HEK293 (cell line): ENCODE data around the gene CAP2.

Experiments used
- CTCF ChIA-PET: fragments of 350-600 bp; formaldehyde crosslinking; extraction: SDS; loops from one replicate; lab custom pipeline; 2021; ENCODE audit warnings: antibody characterized with exemption; lab: Yijun Ruan, JAX
- POLR2A ChIA-PET: fragments of 300-600 bp; formaldehyde crosslinking; extraction: SDS; loops from one replicate; lab custom pipeline; 2020; ENCODE audit warnings: antibody characterized with exemption, inconsistent platforms; lab: Yijun Ruan, JAX
- H3K27ac ChIP-seq: fragments of 200-500 bp; sonication (Bioruptor generic); 2 replicates; pipeline ENCODE4 v1.5.1; 2014; ENCODE audit warnings: low read depth, low read length, control low read depth, inconsistent platforms; ENCODE audit errors: extremely low read depth
- H3K36me3 ChIP-seq, 2 experiments: fragments of 200-500 bp in 1 of 2; sonication (Bioruptor generic) in 1 of 2; 1 replicate in 1 of 2; 2 replicates in 1 of 2; pipeline ENCODE4 v1.5.1; 2014 to 2017; ENCODE audit warnings: inconsistent platforms in 2 of 2, low read length in 2 of 2; ENCODE audit not compliant: control insufficient read depth in 2 of 2, insufficient read depth in 1 of 2
- H3K4me1 ChIP-seq: fragments of 200-500 bp; sonication (Bioruptor generic); 2 replicates; pipeline ENCODE4 v1.5.1; 2014; ENCODE audit warnings: mild to moderate bottlenecking, low read length, inconsistent platforms; ENCODE audit not compliant: control insufficient read depth, insufficient read depth
- H3K4me3 ChIP-seq: 2 replicates; pipeline ENCODE4 v1.5.1; 2011; ENCODE audit warnings: low read depth, mild to moderate bottlenecking, control low read depth, low read length, moderate library complexity
- H3K9me3 ChIP-seq: fragments of 200-500 bp; sonication (Bioruptor generic); 2 replicates; pipeline ENCODE4 v1.5.1; 2014; ENCODE audit warnings: low read depth, low read length, inconsistent platforms; ENCODE audit not compliant: control insufficient read depth, insufficient read depth
- BCL11B ChIP-seq: fragments of 450-650 bp; formaldehyde crosslinking; IDR thresholded peaks from 2 replicates; pipeline ENCODE4 v1.5.1; 2016; ENCODE audit warnings: low read depth, missing biosample characterization, missing genetic modification characterization
- FEZF1 ChIP-seq: fragments of 450-650 bp; formaldehyde crosslinking; IDR thresholded peaks from 2 replicates; pipeline ENCODE4 v1.5.1; 2016; ENCODE audit warnings: missing biosample characterization, missing genetic modification characterization
- GLIS2 ChIP-seq: fragments of 450-650 bp; formaldehyde crosslinking; IDR thresholded peaks from 2 replicates; pipeline ENCODE4 v1.5.1; 2016; ENCODE audit warnings: missing biosample characterization, missing genetic modification characterization
- MYNN ChIP-seq: fragments of 450-650 bp; formaldehyde crosslinking; IDR thresholded peaks from 2 replicates; pipeline ENCODE4 v1.5.1; 2016; ENCODE audit warnings: missing biosample characterization, missing genetic modification characterization, borderline replicate concordance
- SP2 ChIP-seq: fragments of 450-650 bp; formaldehyde crosslinking; IDR thresholded peaks from 2 replicates; pipeline ENCODE4 v1.5.1; 2016; ENCODE audit warnings: missing biosample characterization, missing genetic modification characterization
- ZBTB48 ChIP-seq: fragments of 450-650 bp; formaldehyde crosslinking; IDR thresholded peaks from 2 replicates; pipeline ENCODE4 v1.5.1; 2016; ENCODE audit warnings: missing biosample characterization, missing genetic modification characterization
- ZNF10 ChIP-seq: fragments of 450-650 bp; formaldehyde crosslinking; IDR thresholded peaks from 2 replicates; pipeline ENCODE4 v1.5.1; 2017; ENCODE audit warnings: missing biosample characterization, missing genetic modification characterization
- ZNF114 ChIP-seq: fragments of 450-650 bp; formaldehyde crosslinking; IDR thresholded peaks from 2 replicates; pipeline ENCODE4 v1.5.0; 2017; ENCODE audit warnings: missing biosample characterization, missing genetic modification characterization
- ZNF175 ChIP-seq: fragments of 450-650 bp; formaldehyde crosslinking; IDR thresholded peaks from 2 replicates; pipeline ENCODE4 v1.5.1; 2016; ENCODE audit warnings: missing biosample characterization, missing genetic modification characterization
- ZNF223 ChIP-seq: fragments of 450-650 bp; formaldehyde crosslinking; IDR thresholded peaks from 2 replicates; pipeline ENCODE4 v1.5.1; 2016; ENCODE audit warnings: missing biosample characterization, missing genetic modification characterization
- ZNF335 ChIP-seq: fragments of 450-650 bp; formaldehyde crosslinking; conservative IDR thresholded peaks from 2 replicates; pipeline ENCODE4 v1.5.1; 2016; ENCODE audit warnings: missing biosample characterization, missing genetic modification characterization
- ZNF416 ChIP-seq: fragments of 450-650 bp; formaldehyde crosslinking; IDR thresholded peaks from 2 replicates; pipeline ENCODE4 v1.5.1; 2016; ENCODE audit warnings: missing biosample characterization, missing genetic modification characterization
- ZNF473 ChIP-seq: fragments of 450-650 bp; formaldehyde crosslinking; IDR thresholded peaks from 2 replicates; pipeline ENCODE4 v1.5.1; 2017; ENCODE audit warnings: missing biosample characterization, missing genetic modification characterization
- ZNF514 ChIP-seq: fragments of 450-650 bp; formaldehyde crosslinking; IDR thresholded peaks from 2 replicates; pipeline ENCODE4 v1.5.1; 2016; ENCODE audit warnings: missing biosample characterization, missing genetic modification characterization
- ZNF558 ChIP-seq: fragments of 450-650 bp; formaldehyde crosslinking; IDR thresholded peaks from 2 replicates; pipeline ENCODE4 v1.5.1; 2016; ENCODE audit warnings: missing biosample characterization, missing genetic modification characterization
- ZNF571 ChIP-seq: fragments of 450-650 bp; formaldehyde crosslinking; IDR thresholded peaks from 2 replicates; pipeline ENCODE4 v1.5.0; 2017; ENCODE audit warnings: missing biosample characterization, missing genetic modification characterization
- ZNF768 ChIP-seq: fragments of 450-650 bp; formaldehyde crosslinking; IDR thresholded peaks from 2 replicates; pipeline ENCODE4 v1.5.1; 2018; ENCODE audit warnings: missing biosample characterization, mild to moderate bottlenecking, missing genetic modification characterization
- TF ChIP-seq, protein P1 (sequence below): fragments of 450-650 bp; formaldehyde crosslinking; IDR thresholded peaks from 2 replicates; pipeline ENCODE4 v1.5.1; 2017; ENCODE audit warnings: missing biosample characterization, missing genetic modification characterization
- TF ChIP-seq, protein P2 (sequence below): fragments of 450-650 bp; formaldehyde crosslinking; IDR thresholded peaks from 2 replicates; pipeline ENCODE4 v1.5.1; 2016; ENCODE audit warnings: missing biosample characterization, missing genetic modification characterization
- TF ChIP-seq, protein P3 (sequence below): fragments of 450-650 bp; formaldehyde crosslinking; IDR thresholded peaks from 2 replicates; pipeline ENCODE4 v1.5.1; 2016; ENCODE audit warnings: missing biosample characterization, missing genetic modification characterization, borderline replicate concordance
- TF ChIP-seq, protein P4 (sequence below): fragments of 450-650 bp; formaldehyde crosslinking; IDR thresholded peaks from 2 replicates; pipeline ENCODE4 v1.5.1; 2016; ENCODE audit warnings: missing biosample characterization, missing genetic modification characterization

CAP2 gene

DNA sequence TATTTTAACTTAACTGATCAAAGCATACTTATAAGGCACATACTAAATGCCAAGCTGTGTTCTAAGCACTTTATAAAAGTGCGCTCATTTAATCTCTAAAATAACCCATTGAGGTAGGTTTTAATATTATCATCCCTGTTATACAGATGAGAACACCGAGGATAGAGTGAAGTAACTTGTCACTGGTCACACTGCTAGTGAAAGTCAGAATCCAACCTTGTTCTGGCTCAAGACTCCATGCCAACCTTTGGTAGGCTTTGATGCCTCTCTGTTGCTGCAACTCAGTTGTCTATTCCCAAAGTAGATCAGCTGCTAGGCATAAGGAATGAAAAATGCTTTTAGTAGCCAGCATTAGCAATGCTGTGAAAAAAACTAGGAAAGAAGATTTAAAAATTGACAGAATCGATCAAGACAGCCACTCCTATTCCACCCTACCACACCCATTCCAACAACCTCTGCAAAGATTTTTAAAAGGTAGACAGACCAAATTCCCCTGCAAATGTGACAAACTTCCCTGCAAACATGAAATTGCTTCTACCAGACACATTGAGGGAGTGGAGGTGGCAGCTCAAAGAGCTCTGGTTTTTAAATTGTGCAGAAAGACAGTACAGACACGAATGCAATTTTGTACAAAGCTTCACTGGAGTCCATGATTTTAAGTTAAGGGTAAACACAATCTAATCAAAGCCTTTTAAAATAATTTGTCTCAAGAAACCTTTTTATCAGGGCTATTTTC lies 39.8 kb upstream of the CAP2 start:
- H3K4me1 ChIP-seq: no peaks in the 10 kb centered on the region
- H3K36me3 ChIP-seq: no peaks in the 10 kb centered on the region
- H3K27ac ChIP-seq: no peak overlapping the region
- ChIA-PET CTCF (no interaction called here), POLR2A (interaction anchor here (0.6 kb wide), 1 partner anchor 355 kb away, joined by 3 read pairs; no protein-coding TSS in a partner anchor)
- TF ChIP-seq ZNF175 (tag by site-specific recombination) (no peak), MYNN (tag by site-specific recombination) (no peak)
- no peak overlapping the region for H3K4me3 ChIP-seq
- H3K9me3 ChIP-seq: no peaks in the 10 kb centered on the region

DNA sequence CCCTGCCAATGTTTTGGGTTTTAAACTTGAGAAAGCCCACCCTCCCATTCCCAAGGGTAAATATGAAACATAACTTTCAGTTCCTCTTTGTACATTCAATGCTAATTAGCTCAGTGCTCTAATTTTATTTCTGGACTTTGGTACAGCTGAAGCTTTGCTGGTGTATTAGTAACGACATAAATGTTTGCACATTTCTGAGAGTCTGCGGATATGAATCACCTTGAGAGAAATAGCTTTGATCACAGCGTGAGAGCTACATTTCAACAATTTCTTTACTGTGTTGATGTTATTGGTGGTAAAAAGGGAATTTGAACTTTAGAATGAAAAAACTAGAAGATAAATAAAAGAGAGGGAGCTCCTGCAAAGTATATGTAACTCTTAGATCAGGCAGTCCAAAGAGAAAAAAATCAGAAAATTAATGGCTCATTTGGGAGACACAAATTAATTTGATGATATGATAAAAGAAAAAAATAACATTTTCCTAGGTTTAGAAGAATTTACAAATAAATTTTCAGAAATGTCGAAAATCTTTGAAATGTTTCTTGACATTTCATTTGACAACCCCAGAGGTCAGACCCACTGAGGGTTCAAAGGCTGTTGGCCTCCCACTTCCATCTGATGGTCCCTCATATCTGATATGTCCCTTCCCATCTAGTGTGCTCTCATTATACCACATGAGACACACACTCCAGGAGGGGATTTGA lies 38.5 kb upstream of the CAP2 start:
- Histone ChIP-seq H3K4me1 (no peaks in the 10 kb centered on the region), H3K9me3 (no peaks in the 10 kb centered on the region), H3K4me3 (no peak overlapping the region), H3K27ac (no peak overlapping the region), H3K36me3 (no peaks in the 10 kb centered on the region)
- POLR2A ChIA-PET: interaction anchor here (0.6 kb wide), 1 partner anchor 39 kb away, joined by 3 read pairs; the partner anchor contains the start of gene CAP2
- TF ChIP-seq ZNF571 (tag by site-specific recombination): no peak
- no peak for TF ChIP-seq SP2
- TF ChIP-seq ZNF558 (tag by site-specific recombination): no peak
- no peak for TF ChIP-seq ZNF114 (tag by site-specific recombination)
- TF ChIP-seq ZNF335 (tag by site-specific recombination): no peak
- TF ChIP-seq ZBTB48: no peak
- TF ChIP-seq ZNF416 (tag by site-specific recombination): no peak
- TF ChIP-seq, protein P1, sequence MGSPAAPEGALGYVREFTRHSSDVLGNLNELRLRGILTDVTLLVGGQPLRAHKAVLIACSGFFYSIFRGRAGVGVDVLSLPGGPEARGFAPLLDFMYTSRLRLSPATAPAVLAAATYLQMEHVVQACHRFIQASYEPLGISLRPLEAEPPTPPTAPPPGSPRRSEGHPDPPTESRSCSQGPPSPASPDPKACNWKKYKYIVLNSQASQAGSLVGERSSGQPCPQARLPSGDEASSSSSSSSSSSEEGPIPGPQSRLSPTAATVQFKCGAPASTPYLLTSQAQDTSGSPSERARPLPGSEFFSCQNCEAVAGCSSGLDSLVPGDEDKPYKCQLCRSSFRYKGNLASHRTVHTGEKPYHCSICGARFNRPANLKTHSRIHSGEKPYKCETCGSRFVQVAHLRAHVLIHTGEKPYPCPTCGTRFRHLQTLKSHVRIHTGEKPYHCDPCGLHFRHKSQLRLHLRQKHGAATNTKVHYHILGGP (tag by site-specific recombination): no peak
- no peak for TF ChIP-seq ZNF10 (tag by site-specific recombination)
- TF ChIP-seq BCL11B (tag by site-specific recombination): no peak
- TF ChIP-seq ZNF514: no peak
- no peak for TF ChIP-seq ZNF223
- TF ChIP-seq, protein P2, sequence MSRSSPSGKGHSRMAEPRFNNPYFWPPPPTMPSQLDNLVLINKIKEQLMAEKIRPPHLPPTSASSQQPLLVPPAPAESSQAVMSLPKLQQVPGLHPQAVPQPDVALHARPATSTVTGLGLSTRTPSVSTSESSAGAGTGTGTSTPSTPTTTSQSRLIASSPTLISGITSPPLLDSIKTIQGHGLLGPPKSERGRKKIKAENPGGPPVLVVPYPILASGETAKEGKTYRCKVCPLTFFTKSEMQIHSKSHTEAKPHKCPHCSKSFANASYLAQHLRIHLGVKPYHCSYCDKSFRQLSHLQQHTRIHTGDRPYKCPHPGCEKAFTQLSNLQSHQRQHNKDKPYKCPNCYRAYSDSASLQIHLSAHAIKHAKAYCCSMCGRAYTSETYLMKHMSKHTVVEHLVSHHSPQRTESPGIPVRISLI: no peak
- no peak for TF ChIP-seq ZNF473 (tag by site-specific recombination)
- TF ChIP-seq FEZF1 (tag by site-specific recombination): no peak
- no peak for TF ChIP-seq GLIS2
- TF ChIP-seq, protein P3, sequence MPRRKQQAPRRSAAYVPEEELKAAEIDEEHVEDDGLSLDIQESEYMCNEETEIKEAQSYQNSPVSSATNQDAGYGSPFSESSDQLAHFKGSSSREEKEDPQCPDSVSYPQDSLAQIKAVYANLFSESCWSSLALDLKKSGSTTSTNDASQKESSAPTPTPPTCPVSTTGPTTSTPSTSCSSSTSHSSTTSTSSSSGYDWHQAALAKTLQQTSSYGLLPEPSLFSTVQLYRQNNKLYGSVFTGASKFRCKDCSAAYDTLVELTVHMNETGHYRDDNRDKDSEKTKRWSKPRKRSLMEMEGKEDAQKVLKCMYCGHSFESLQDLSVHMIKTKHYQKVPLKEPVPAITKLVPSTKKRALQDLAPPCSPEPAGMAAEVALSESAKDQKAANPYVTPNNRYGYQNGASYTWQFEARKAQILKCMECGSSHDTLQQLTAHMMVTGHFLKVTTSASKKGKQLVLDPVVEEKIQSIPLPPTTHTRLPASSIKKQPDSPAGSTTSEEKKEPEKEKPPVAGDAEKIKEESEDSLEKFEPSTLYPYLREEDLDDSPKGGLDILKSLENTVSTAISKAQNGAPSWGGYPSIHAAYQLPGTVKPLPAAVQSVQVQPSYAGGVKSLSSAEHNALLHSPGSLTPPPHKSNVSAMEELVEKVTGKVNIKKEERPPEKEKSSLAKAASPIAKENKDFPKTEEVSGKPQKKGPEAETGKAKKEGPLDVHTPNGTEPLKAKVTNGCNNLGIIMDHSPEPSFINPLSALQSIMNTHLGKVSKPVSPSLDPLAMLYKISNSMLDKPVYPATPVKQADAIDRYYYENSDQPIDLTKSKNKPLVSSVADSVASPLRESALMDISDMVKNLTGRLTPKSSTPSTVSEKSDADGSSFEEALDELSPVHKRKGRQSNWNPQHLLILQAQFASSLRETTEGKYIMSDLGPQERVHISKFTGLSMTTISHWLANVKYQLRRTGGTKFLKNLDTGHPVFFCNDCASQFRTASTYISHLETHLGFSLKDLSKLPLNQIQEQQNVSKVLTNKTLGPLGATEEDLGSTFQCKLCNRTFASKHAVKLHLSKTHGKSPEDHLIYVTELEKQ (tag by site-specific recombination): no peak
- no peak for TF ChIP-seq ZNF768 (tag by site-specific recombination)
- TF ChIP-seq, protein P4, sequence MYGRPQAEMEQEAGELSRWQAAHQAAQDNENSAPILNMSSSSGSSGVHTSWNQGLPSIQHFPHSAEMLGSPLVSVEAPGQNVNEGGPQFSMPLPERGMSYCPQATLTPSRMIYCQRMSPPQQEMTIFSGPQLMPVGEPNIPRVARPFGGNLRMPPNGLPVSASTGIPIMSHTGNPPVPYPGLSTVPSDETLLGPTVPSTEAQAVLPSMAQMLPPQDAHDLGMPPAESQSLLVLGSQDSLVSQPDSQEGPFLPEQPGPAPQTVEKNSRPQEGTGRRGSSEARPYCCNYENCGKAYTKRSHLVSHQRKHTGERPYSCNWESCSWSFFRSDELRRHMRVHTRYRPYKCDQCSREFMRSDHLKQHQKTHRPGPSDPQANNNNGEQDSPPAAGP: no peak
- CTCF ChIA-PET: interaction anchor here (0.5 to 0.6 kb wide), 3 partner anchors 117 to 1165 kb away, joined by 3 to 4 read pairs (median 3); no protein-coding TSS in a partner anchor
